SK-N-SH (cell line): ENCODE results near the gene NLGN1. TPM values are rescaled to one million over a fixed set of nuclear protein-coding genes. Genes with fewer than 3 reads are reported as not detected.

ENCODE experiments used
- CTCF ChIA-PET: fragments of 300-600, 350-600 bp; formaldehyde crosslinking; extraction: SDS; loops from one replicate; lab custom pipeline; 2021; lab: Yijun Ruan, JAX
- POLR2A ChIA-PET: fragments of 350-600 bp; sonication (Branson Sonifier 250); formaldehyde crosslinking; extraction: SDS; loops from one replicate; lab custom pipeline; 2020; ENCODE audit warnings: antibody characterized with exemption, inconsistent platforms; lab: Yijun Ruan, JAX
- DNase-seq: peaks from one replicate; pipeline ENCODE4 v3.0.0; 2012
- H2AFZ ChIP-seq: fragments of 200-600 bp; sonication (generic); 2 replicates; pipeline ENCODE4 v1.8.1; 2016; ENCODE audit warnings: antibody characterized with exemption, mild to moderate bottlenecking, low read depth
- H3F3A ChIP-seq: fragments of 200-600 bp; sonication (generic); replicated peaks from 2 replicates; pipeline ENCODE3; 2016; ENCODE audit warnings: antibody characterized with exemption, mild to moderate bottlenecking; ENCODE audit not compliant: insufficient read depth
- H3K27ac ChIP-seq, 2 experiments: fragments of 200-500 bp in 1 of 2; fragments of 200-600 bp in 1 of 2; sonication (Bioruptor generic) in 1 of 2; sonication (generic), shearing (Covaris generic) in 1 of 2; 2 replicates each; pipeline versions ENCODE4 v1.5.1 to v1.6.1; 2014 to 2016; ENCODE audit warnings: low read depth in 2 of 2, inconsistent platforms in 1 of 2, low read length in 1 of 2, mild to moderate bottlenecking in 1 of 2, mixed read lengths in 1 of 2
- H3K27me3 ChIP-seq: fragments of 200-600 bp; sonication (generic), shearing (Covaris generic); 2 replicates; pipeline ENCODE4 v1.6.1; 2016; ENCODE audit warnings: mixed run types; ENCODE audit not compliant: insufficient read depth
- H3K36me3 ChIP-seq, 2 experiments: fragments of 200-500 bp in 1 of 2; fragments of 200-600 bp in 1 of 2; sonication (Bioruptor generic) in 1 of 2; sonication (generic) in 1 of 2; replicated peaks in 1 of 2; 2 replicates each; pipeline versions ENCODE3 to v1.5.1; 2014 to 2016; ENCODE audit warnings: low read length in 1 of 2, mild to moderate bottlenecking in 1 of 2; ENCODE audit not compliant: insufficient read depth in 2 of 2, control insufficient read depth in 1 of 2
- H3K4me1 ChIP-seq, 2 experiments: fragments of 200-500 bp in 1 of 2; fragments of 200-600 bp in 1 of 2; sonication (Bioruptor generic) in 1 of 2; sonication (generic), shearing (Covaris generic) in 1 of 2; 2 replicates each; pipeline versions ENCODE4 v1.5.1 to v1.6.1; 2014 to 2016; ENCODE audit warnings: low read depth in 1 of 2, low read length in 1 of 2, mixed run types in 1 of 2; ENCODE audit not compliant: insufficient read depth in 2 of 2, control insufficient read depth in 1 of 2
- H3K4me2 ChIP-seq: fragments of 200-600 bp; sonication (generic), shearing (Covaris generic); 2 replicates; pipeline ENCODE4 v1.6.1; 2017; ENCODE audit warnings: mixed run types
- H3K4me3 ChIP-seq, 2 experiments: fragments of 200-500 bp in 1 of 2; fragments of 200-600 bp in 1 of 2; sonication (Bioruptor generic) in 1 of 2; sonication (generic), shearing (Covaris generic) in 1 of 2; 2 replicates each; pipeline versions ENCODE4 v1.5.1 to v1.8.1; 2014 to 2016; ENCODE audit warnings: low read depth in 2 of 2, inconsistent platforms in 1 of 2, low read length in 1 of 2, mild to moderate bottlenecking in 1 of 2, mixed read lengths in 1 of 2, moderate library complexity in 1 of 2
- H3K79me2 ChIP-seq: fragments of 200-600 bp; sonication (generic); 2 replicates; pipeline ENCODE4 v1.8.1; 2017; ENCODE audit warnings: mild to moderate bottlenecking; ENCODE audit not compliant: insufficient read depth
- H3K9ac ChIP-seq: fragments of 200-600 bp; sonication (generic); 2 replicates; pipeline ENCODE4 v1.6.1; 2017; ENCODE audit warnings: mixed run types
- H3K9me2 ChIP-seq: fragments of 200-600 bp; sonication (generic); 2 replicates; pipeline ENCODE4 v1.6.1; 2017; ENCODE audit warnings: mixed run types
- H3K9me3 ChIP-seq: fragments of 200-600 bp; sonication (generic); 2 replicates; pipeline ENCODE4 v1.6.1; 2017; ENCODE audit warnings: mixed run types, mild to moderate bottlenecking, moderate library complexity
- H4K20me1 ChIP-seq: fragments of 200-600 bp; sonication (generic); 2 replicates; pipeline ENCODE4 v1.6.1; 2017; ENCODE audit warnings: mild to moderate bottlenecking, mixed run types; ENCODE audit not compliant: insufficient read depth
- CHD2 ChIP-seq: fragments of 150-350 bp; IDR thresholded peaks from 2 replicates; pipeline ENCODE4 v1.6.1; 2018; ENCODE audit warnings: low read length; ENCODE audit not compliant: partially characterized antibody
- CTCF ChIP-seq: fragments of 200-600 bp; sonication (generic); IDR thresholded peaks from 2 replicates; pipeline ENCODE4 v1.6.1; 2017; ENCODE audit warnings: antibody characterized with exemption, mild to moderate bottlenecking, moderate library complexity
- ELF1 ChIP-seq: IDR thresholded peaks from 2 replicates; pipeline ENCODE4 v1.4.0; 2012
- EP300 ChIP-seq, 2 experiments: IDR thresholded peaks; 2 replicates each; pipeline versions ENCODE4 v1.4.0 to v1.6.1; 2012; ENCODE audit warnings: borderline replicate concordance in 1 of 2, low read depth in 1 of 2, low read length in 1 of 2
- FOSL2 ChIP-seq: IDR thresholded peaks from 2 replicates; pipeline ENCODE4 v1.4.0; 2012; ENCODE audit warnings: low read depth, mild to moderate bottlenecking, moderate library complexity, borderline replicate concordance
- FOXJ3 ChIP-seq: sonication (generic); formaldehyde crosslinking; IDR thresholded peaks from 2 replicates; pipeline ENCODE4 v1.5.1; 2020; ENCODE audit warnings: mild to moderate bottlenecking, missing genetic modification reagents
- MEF2A ChIP-seq: IDR thresholded peaks from 2 replicates; pipeline ENCODE4 v1.4.0; 2012; ENCODE audit warnings: low read depth, borderline replicate concordance
- MXI1 ChIP-seq: IDR thresholded peaks from 2 replicates; pipeline ENCODE4 v1.6.1; 2012; ENCODE audit warnings: mild to moderate bottlenecking, low read depth, low read length, improper control_type of control experiment
- NFIC ChIP-seq: IDR thresholded peaks from 2 replicates; pipeline ENCODE4 v1.4.0; 2012; ENCODE audit warnings: borderline replicate concordance
- NRF1 ChIP-seq: IDR thresholded peaks from 2 replicates; pipeline ENCODE4 v1.6.1; 2012; ENCODE audit warnings: low read depth, mild to moderate bottlenecking, low read length
- PBX3 ChIP-seq: IDR thresholded peaks from 2 replicates; pipeline ENCODE4; 2012
- POLR2AphosphoS5 ChIP-seq: IDR thresholded peaks from 2 replicates; pipeline ENCODE4 v1.6.1; 2012; ENCODE audit warnings: low read depth, low read length
- RAD21 ChIP-seq: IDR thresholded peaks from 2 replicates; pipeline ENCODE4 v1.6.1; 2012; ENCODE audit warnings: mild to moderate bottlenecking, low read length
- RFX5 ChIP-seq: IDR thresholded peaks from 2 replicates; pipeline ENCODE4 v1.6.1; 2012; ENCODE audit warnings: mild to moderate bottlenecking, improper control_type of control experiment, low read length
- RXRA ChIP-seq: IDR thresholded peaks from 2 replicates; pipeline ENCODE4 v1.4.0; 2012; ENCODE audit warnings: low read depth, mild to moderate bottlenecking, borderline replicate concordance
- SIN3A ChIP-seq: IDR thresholded peaks from 2 replicates; pipeline ENCODE4 v1.6.1; 2012; ENCODE audit warnings: low read depth, mild to moderate bottlenecking, low read length, moderate library complexity, borderline replicate concordance
- TEAD4 ChIP-seq: IDR thresholded peaks from 2 replicates; pipeline ENCODE4 v1.4.0; 2012; ENCODE audit warnings: mild to moderate bottlenecking, borderline replicate concordance; ENCODE audit not compliant: insufficient read depth
- USF2 ChIP-seq: fragments of 150-350 bp; IDR thresholded peaks from 2 replicates; pipeline ENCODE4 v1.6.1; 2017; ENCODE audit warnings: antibody characterized with exemption, low read length, low read depth, borderline replicate concordance
- polyA plus RNA-seq, 3 experiments: library from polyadenylated mRNA; depleted of rRNA; stranded (reverse); fragments of >200 nt; gene quantifications; 2 replicates each; pipeline ENCODE4 v1.2.3, GENCODE V29; 2012
- TF ChIP-seq, protein P1 (sequence below): fragments of 150-350 bp; IDR thresholded peaks from 2 replicates; pipeline ENCODE4 v1.6.1; 2016; ENCODE audit warnings: mild to moderate bottlenecking, low read depth, low read length
- TF ChIP-seq, protein P2 (sequence below): IDR thresholded peaks from 2 replicates; pipeline ENCODE4 v1.6.1; 2012; ENCODE audit warnings: mild to moderate bottlenecking, low read depth, low read length, moderate library complexity

Gene NLGN1
- polyA plus RNA-seq, 1 of the 3 experiments (the other 2 are of a cell fraction) = 1.5 TPM

DNA sequence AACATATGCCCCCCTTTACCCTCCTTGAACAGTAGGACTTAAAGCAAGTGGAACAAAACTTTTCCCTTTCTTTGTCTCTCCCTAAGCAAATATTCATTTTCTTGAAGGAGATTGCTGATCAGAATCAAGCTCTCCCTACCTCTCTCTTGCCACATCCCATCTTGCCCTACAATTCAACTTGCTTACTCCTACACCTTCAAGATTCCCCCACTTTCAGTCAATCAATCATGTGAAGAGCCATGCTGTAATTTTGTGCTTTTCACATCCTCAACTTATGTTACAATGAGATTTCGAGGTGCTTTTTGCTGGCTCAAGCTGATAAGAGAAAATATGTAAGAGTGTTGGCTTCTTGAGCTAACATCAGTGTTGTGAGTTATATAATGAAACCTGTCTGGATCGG is 662.9 kb downstream of the NLGN1 start (continued):
- TF ChIP-seq RXRA = no peak
- TF ChIP-seq CTCF = no peak
- no peak for TF ChIP-seq POLR2AphosphoS5
- TF ChIP-seq FOSL2 = no peak
- no peak for TF ChIP-seq MXI1
- no peak for TF ChIP-seq RAD21
- TF ChIP-seq MEF2A = no peak
- TF ChIP-seq TEAD4 = no peak
- no peak for TF ChIP-seq USF2
- no peak for TF ChIP-seq PBX3
- TF ChIP-seq FOXJ3 = no peak
- TF ChIP-seq, all 33 proteins: peak for 0

DNA sequence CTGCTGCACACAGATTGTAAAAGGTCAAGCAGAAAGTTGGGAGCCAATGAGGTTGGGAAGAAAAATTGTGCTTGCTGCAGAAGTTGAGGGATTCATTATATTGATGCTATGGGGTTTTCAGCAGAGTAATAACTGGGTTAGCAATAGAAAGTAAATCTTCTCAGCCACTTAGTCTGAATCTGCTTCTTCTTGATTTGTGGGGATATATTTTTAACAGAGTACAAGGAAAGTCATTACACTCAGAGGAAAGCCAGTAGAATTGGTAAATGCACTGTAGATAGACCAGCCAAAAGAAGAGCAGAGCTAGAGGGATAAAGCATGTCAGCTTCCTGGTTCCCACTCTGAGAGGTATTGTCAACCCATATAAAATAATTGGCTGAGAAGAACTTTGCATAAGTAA is 663.6 kb downstream of the NLGN1 start:
- DNase-seq = no peak
- CTCF ChIA-PET = interaction anchor here (0.7 kb wide), 1 partner anchor 36 kb away, joined by 3 read pairs; no protein-coding TSS in a partner anchor
- no peaks in the 10 kb centered on the region for H3K9me2 ChIP-seq
- no peaks in the 10 kb centered on the region for H4K20me1 ChIP-seq
- no peaks in the 10 kb centered on the region for H3K79me2 ChIP-seq
- H3K9me3 ChIP-seq = peaks cover 15% of the 10 kb centered on the region
- peaks cover 0 to 8% of the 10 kb centered on the region in 2 experiments for H3K36me3 ChIP-seq
- no peak overlapping the region for H3K4me2 ChIP-seq
- H3K4me1 ChIP-seq = no peaks in the 10 kb centered on the region
- H2AFZ ChIP-seq = no peak overlapping the region
- no peak overlapping the region for H3K4me3 ChIP-seq
- H3K9ac ChIP-seq = no peak overlapping the region
- H3K27ac ChIP-seq = no peak overlapping the region
- no peaks in the 10 kb centered on the region for H3F3A ChIP-seq
- H3K27me3 ChIP-seq = no peaks in the 10 kb centered on the region
- no peak for TF ChIP-seq ELF1
- TF ChIP-seq, protein P1, sequence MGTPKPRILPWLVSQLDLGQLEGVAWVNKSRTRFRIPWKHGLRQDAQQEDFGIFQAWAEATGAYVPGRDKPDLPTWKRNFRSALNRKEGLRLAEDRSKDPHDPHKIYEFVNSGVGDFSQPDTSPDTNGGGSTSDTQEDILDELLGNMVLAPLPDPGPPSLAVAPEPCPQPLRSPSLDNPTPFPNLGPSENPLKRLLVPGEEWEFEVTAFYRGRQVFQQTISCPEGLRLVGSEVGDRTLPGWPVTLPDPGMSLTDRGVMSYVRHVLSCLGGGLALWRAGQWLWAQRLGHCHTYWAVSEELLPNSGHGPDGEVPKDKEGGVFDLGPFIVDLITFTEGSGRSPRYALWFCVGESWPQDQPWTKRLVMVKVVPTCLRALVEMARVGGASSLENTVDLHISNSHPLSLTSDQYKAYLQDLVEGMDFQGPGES = no peak
- TF ChIP-seq, protein P2, sequence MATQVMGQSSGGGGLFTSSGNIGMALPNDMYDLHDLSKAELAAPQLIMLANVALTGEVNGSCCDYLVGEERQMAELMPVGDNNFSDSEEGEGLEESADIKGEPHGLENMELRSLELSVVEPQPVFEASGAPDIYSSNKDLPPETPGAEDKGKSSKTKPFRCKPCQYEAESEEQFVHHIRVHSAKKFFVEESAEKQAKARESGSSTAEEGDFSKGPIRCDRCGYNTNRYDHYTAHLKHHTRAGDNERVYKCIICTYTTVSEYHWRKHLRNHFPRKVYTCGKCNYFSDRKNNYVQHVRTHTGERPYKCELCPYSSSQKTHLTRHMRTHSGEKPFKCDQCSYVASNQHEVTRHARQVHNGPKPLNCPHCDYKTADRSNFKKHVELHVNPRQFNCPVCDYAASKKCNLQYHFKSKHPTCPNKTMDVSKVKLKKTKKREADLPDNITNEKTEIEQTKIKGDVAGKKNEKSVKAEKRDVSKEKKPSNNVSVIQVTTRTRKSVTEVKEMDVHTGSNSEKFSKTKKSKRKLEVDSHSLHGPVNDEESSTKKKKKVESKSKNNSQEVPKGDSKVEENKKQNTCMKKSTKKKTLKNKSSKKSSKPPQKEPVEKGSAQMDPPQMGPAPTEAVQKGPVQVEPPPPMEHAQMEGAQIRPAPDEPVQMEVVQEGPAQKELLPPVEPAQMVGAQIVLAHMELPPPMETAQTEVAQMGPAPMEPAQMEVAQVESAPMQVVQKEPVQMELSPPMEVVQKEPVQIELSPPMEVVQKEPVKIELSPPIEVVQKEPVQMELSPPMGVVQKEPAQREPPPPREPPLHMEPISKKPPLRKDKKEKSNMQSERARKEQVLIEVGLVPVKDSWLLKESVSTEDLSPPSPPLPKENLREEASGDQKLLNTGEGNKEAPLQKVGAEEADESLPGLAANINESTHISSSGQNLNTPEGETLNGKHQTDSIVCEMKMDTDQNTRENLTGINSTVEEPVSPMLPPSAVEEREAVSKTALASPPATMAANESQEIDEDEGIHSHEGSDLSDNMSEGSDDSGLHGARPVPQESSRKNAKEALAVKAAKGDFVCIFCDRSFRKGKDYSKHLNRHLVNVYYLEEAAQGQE = no peak
- no peak for TF ChIP-seq SIN3A
- TF ChIP-seq RFX5 = no peak
- TF ChIP-seq CHD2 = no peak
- TF ChIP-seq FOXJ3 = no peak
- no peak for TF ChIP-seq RAD21
- no peak for TF ChIP-seq USF2
- no peak for TF ChIP-seq EP300 (IDR thresholded peaks at IDR 0.05; ENCODE audit: borderline replicate concordance in 1 of 2, low read depth in 1 of 2, low read length in 1 of 2)
- TF ChIP-seq PBX3 = no peak
- TF ChIP-seq NRF1 = no peak
- no peak for TF ChIP-seq NFIC
- POLR2A ChIA-PET = no interaction called here
